H1 (cell line): ENCODE measurements around the gene MMAB. TPM values are rescaled to one million over a fixed set of nuclear protein-coding genes. Genes with fewer than 3 reads are reported as not detected.

Experiments used
- CTCF ChIA-PET: fragments of 300-600 bp; sonication (Branson Sonifier 250); formaldehyde crosslinking; loops from one replicate; lab custom pipeline; 2021; ENCODE audit not compliant: partially characterized antibody; lab: Charles Lee
- POLR2A ChIA-PET: fragments of 300-600 bp; sonication (Branson Sonifier 250); formaldehyde crosslinking; loops from one replicate; lab custom pipeline; 2021; ENCODE audit warnings: inconsistent platforms; ENCODE audit not compliant: partially characterized antibody; lab: Charles Lee
- DNase-seq, 2 experiments: peaks; one replicate each; pipeline versions ENCODE4 v3.0.0 to v3.0.0-alpha.2; 2010 to 2022; ENCODE audit warnings: low spot score in 2 of 2, low read depth in 1 of 2, mixed read lengths in 1 of 2
- FAIRE-seq: peaks from 2 replicates; lab custom pipeline; 2011; peaks lifted over from hg19 to GRCh38; lab: Jason Lieb, UNC
- H2AFZ ChIP-seq: 2 replicates; pipeline ENCODE4 v1.8.1; 2012; ENCODE audit warnings: low read length, inconsistent platforms
- H2AK5ac ChIP-seq: 2 replicates; pipeline ENCODE4 v1.6.1; 2013; ENCODE audit warnings: low read depth, low read length
- H2BK120ac ChIP-seq: replicated peaks from 2 replicates; pipeline ENCODE3; 2013; ENCODE audit warnings: low read depth, low read length, inconsistent platforms
- H2BK12ac ChIP-seq: 2 replicates; pipeline ENCODE4 v1.6.1; 2013; ENCODE audit warnings: low read depth, low read length
- H2BK15ac ChIP-seq: 2 replicates; pipeline ENCODE4 v1.6.1; 2013; ENCODE audit warnings: low read length
- H2BK20ac ChIP-seq: 2 replicates; pipeline ENCODE4 v1.6.1; 2013; ENCODE audit warnings: low read length
- H2BK5ac ChIP-seq: 2 replicates; pipeline ENCODE4 v1.6.1; 2013; ENCODE audit warnings: low read depth, low read length
- H3K14ac ChIP-seq: 2 replicates; pipeline ENCODE4 v1.6.1; 2013; ENCODE audit warnings: inconsistent platforms; ENCODE audit not compliant: insufficient read length
- H3K18ac ChIP-seq: 2 replicates; pipeline ENCODE4 v1.6.1; 2013; ENCODE audit warnings: low read length; ENCODE audit errors: extremely low read depth
- H3K23ac ChIP-seq: 2 replicates; pipeline ENCODE4 v1.6.1; 2013; ENCODE audit warnings: inconsistent platforms; ENCODE audit not compliant: insufficient read length
- H3K23me2 ChIP-seq: 2 replicates; pipeline ENCODE4 v1.6.1; 2013; ENCODE audit warnings: low read depth, low read length
- H3K27ac ChIP-seq: 2 replicates; pipeline ENCODE4 v1.6.1; 2011; ENCODE audit warnings: low read depth, low read length, inconsistent platforms
- H3K27me3 ChIP-seq, 4 experiments: replicated peaks in 1 of 4; 1 replicate in 1 of 4; 2 replicates in 3 of 4; pipeline versions ENCODE4 v1.6.1 to v1.8.1; 2011 to 2013; ENCODE audit warnings: low read length in 3 of 4, mild to moderate bottlenecking in 3 of 4, inconsistent platforms in 2 of 4, mixed read lengths in 2 of 4, moderate library complexity in 1 of 4; ENCODE audit not compliant: control insufficient read depth in 3 of 4, insufficient read depth in 3 of 4; ENCODE audit errors: extremely low read depth in 1 of 4
- H3K36me3 ChIP-seq, 4 experiments: 2 replicates each; pipeline versions ENCODE4 v1.6.1 to v1.8.1; 2011 to 2013; ENCODE audit warnings: mild to moderate bottlenecking in 4 of 4, low read length in 3 of 4, moderate library complexity in 2 of 4, control low read depth in 1 of 4, inconsistent platforms in 1 of 4; ENCODE audit not compliant: insufficient read depth in 4 of 4, control insufficient read depth in 2 of 4
- H3K4ac ChIP-seq: replicated peaks from 2 replicates; pipeline ENCODE3; 2013; ENCODE audit warnings: low read length, low read depth, mixed read lengths, inconsistent platforms; ENCODE audit not compliant: insufficient read length
- H3K4me1 ChIP-seq, 4 experiments: replicated peaks in 1 of 4; 1 replicate in 1 of 4; 2 replicates in 3 of 4; pipeline versions ENCODE4 v1.6.1 to v1.8.1; 2011 to 2013; ENCODE audit warnings: low read length in 3 of 4, inconsistent platforms in 2 of 4, mixed read lengths in 1 of 4; ENCODE audit not compliant: insufficient read depth in 4 of 4, control insufficient read depth in 3 of 4
- H3K4me2 ChIP-seq, 2 experiments: 2 replicates each; pipeline versions ENCODE4 v1.6.1 to v1.8.1; 2011 to 2013; ENCODE audit warnings: low read depth in 2 of 2, low read length in 2 of 2, control low read depth in 1 of 2, inconsistent platforms in 1 of 2, mild to moderate bottlenecking in 1 of 2; ENCODE audit not compliant: insufficient read depth in 1 of 2
- H3K4me3 ChIP-seq, 4 experiments: fragments of 200-600, 300-600 bp in 1 of 4; sonication (generic), shearing (Covaris generic), sonication (Bioruptor Twin) in 1 of 4; 2 replicates each; pipeline versions ENCODE4 v1.5.1 to v1.8.1; 2011 to 2016; ENCODE audit warnings: low read length in 4 of 4, low read depth in 3 of 4, control low read depth in 2 of 4, inconsistent platforms in 2 of 4, mild to moderate bottlenecking in 2 of 4, mixed read lengths in 1 of 4, moderate library complexity in 1 of 4; ENCODE audit not compliant: insufficient read depth in 2 of 4; ENCODE audit errors: extremely low read depth in 1 of 4
- H3K56ac ChIP-seq: replicated peaks from 2 replicates; pipeline ENCODE3; 2013; ENCODE audit warnings: low read depth, mild to moderate bottlenecking, mixed read lengths, low read length, inconsistent platforms; ENCODE audit not compliant: insufficient read length
- H3K79me1 ChIP-seq: 2 replicates; pipeline ENCODE4 v1.6.1; 2013; ENCODE audit warnings: low read depth, low read length, control low read depth
- H3K79me2 ChIP-seq, 2 experiments: 2 replicates each; pipeline versions ENCODE4 v1.6.1 to v1.8.1; 2012 to 2013; ENCODE audit warnings: low read length in 2 of 2, mild to moderate bottlenecking in 2 of 2, inconsistent platforms in 1 of 2; ENCODE audit not compliant: insufficient read depth in 2 of 2, control insufficient read depth in 1 of 2
- H3K9ac ChIP-seq, 4 experiments: replicated peaks in 1 of 4; 1 replicate in 1 of 4; 2 replicates in 3 of 4; pipeline versions ENCODE4 v1.6.1 to v1.8.1; 2011 to 2013; ENCODE audit warnings: low read depth in 3 of 4, low read length in 3 of 4, control low read depth in 2 of 4, mild to moderate bottlenecking in 2 of 4, moderate library complexity in 2 of 4, inconsistent platforms in 1 of 4; ENCODE audit errors: extremely low read depth in 1 of 4
- H3K9me3 ChIP-seq, 2 experiments: 2 replicates each; pipeline versions ENCODE4 v1.6.1 to v1.8.1; 2012 to 2013; ENCODE audit warnings: mild to moderate bottlenecking in 2 of 2, moderate library complexity in 2 of 2, control low read depth in 1 of 2, inconsistent platforms in 1 of 2, low read depth in 1 of 2, low read length in 1 of 2, mixed read lengths in 1 of 2; ENCODE audit not compliant: insufficient read depth in 2 of 2
- H4K20me1 ChIP-seq, 2 experiments: replicated peaks in 1 of 2; 2 replicates each; pipeline versions ENCODE3 to v1.8.1; 2011 to 2013; ENCODE audit warnings: inconsistent platforms in 2 of 2, low read length in 2 of 2, mild to moderate bottlenecking in 1 of 2; ENCODE audit not compliant: insufficient read depth in 2 of 2, control insufficient read depth in 1 of 2
- H4K5ac ChIP-seq: 2 replicates; pipeline ENCODE4 v1.6.1; 2013; ENCODE audit warnings: low read length, low read depth, mixed read lengths, inconsistent platforms; ENCODE audit not compliant: insufficient read length
- H4K8ac ChIP-seq: 2 replicates; pipeline ENCODE4 v1.8.0; 2013; ENCODE audit warnings: mild to moderate bottlenecking, moderate library complexity, low read length, inconsistent platforms; ENCODE audit not compliant: insufficient read depth; ENCODE audit errors: extremely low read depth
- H4K91ac ChIP-seq: replicated peaks from 2 replicates; pipeline ENCODE3; 2013; ENCODE audit warnings: low read length, mixed read lengths, inconsistent platforms; ENCODE audit not compliant: insufficient read length
- KDM1A ChIP-seq: fragments of 200-600, 300-600 bp; sonication (generic); IDR thresholded peaks from 2 replicates; pipeline ENCODE4 v1.7.1; 2016; ENCODE audit warnings: mild to moderate bottlenecking, low read length, borderline replicate concordance
- RNF2 ChIP-seq: fragments of 200-900, 300-1000 bp; sonication (generic); IDR thresholded peaks from 2 replicates; pipeline ENCODE4 v1.7.1; 2016; ENCODE audit warnings: borderline replicate concordance, low read depth, mild to moderate bottlenecking, antibody characterized with exemption, low read length; ENCODE audit not compliant: poor library complexity, severe bottlenecking; ENCODE audit errors: missing control alignments
- WGBS, 2 experiments: shearing (Covaris generic) in 1 of 2; methylation state at CpG; one replicate each; pipeline versions ENCODE4 v1.1.6 to v1.1.7; 2013 to 2015; ENCODE audit warnings: low lambda C conversion rate in 2 of 2, mixed read lengths in 2 of 2, inconsistent platforms in 1 of 2, low coverage in 1 of 2, missing lambda C conversion rate in 1 of 2; ENCODE audit not compliant: insufficient replicate concordance in 2 of 2, insufficient coverage in 1 of 2, insufficient read length in 1 of 2; ENCODE audit errors: extremely low coverage in 1 of 2, missing lambda C conversion rate in 1 of 2; 5-methylcytosine and 5-hydroxymethylcytosine counted together
- polyA plus RNA-seq, 7 experiments: library from polyadenylated mRNA; depleted of rRNA in 3 of 7; stranded (reverse) in 5 of 7; unstranded in 2 of 7; fragments of >200 nt in 5 of 7; fragments of 200-250 nt in 2 of 7; gene quantifications; 1 replicate in 5 of 7; 2 replicates in 1 of 7; 4 replicates in 1 of 7; pipeline versions ENCODE4 v1.2.1 to v1.2.3, GENCODE V29; 2011 to 2013; ENCODE audit warnings: missing spikeins in 2 of 7, mixed read lengths in 2 of 7
- total RNA-seq: library from RNA; stranded (reverse); fragmentation: NEBNext Ultra II Directional; extraction: Animal tissue kit (Norgen Biotek cat#: 25700); gene quantifications from 2 replicates; pipeline ENCODE4 v1.2.1, GENCODE V29; 2021

Gene MMAB
- total and polyA plus RNA-seq, 2 of the 8 experiments (the other 6 are each of a cell fraction or from before 2014, with no cell fraction given), result 12.9 to 18.5 TPM

- no peaks in the 10 kb centered on the region for H3K23me2 ChIP-seq
- H3K9me3 ChIP-seq, result no peaks in the 10 kb centered on the region
- no peak overlapping the region for H2BK20ac ChIP-seq
- H2BK12ac ChIP-seq, result no peak overlapping the region
- ChIA-PET POLR2A (interaction anchor here (1.5 kb wide), 1 partner anchor 95 kb away, joined by 3 read pairs; no protein-coding TSS in a partner anchor), CTCF (interaction anchor here (0.9 to 2.3 kb wide), 6 partner anchors 21 to 153 kb away, joined by 3 to 7 read pairs (median 3); no protein-coding TSS in a partner anchor)
- no peak overlapping the region for H3K23ac ChIP-seq
- H4K20me1 ChIP-seq, result no peaks in the 10 kb centered on the region
- FAIRE-seq (no peak), DNase-seq (no peak)
- H3K36me3 ChIP-seq, result no peaks in the 10 kb centered on the region
- H3K4me1 ChIP-seq, result peaks cover 0 to 4% (median under 1%) of the 10 kb centered on the region in 4 experiments; a peak in 1 of 7 replicates
- WGBS, 2 experiments, result 90% methylated on average over 8 of the region's 8 CpGs; no CpG with 5 or more reads in 1 of the 2 experiments
- no peaks in the 10 kb centered on the region for H3K79me2 ChIP-seq
- no peak overlapping the region for H3K27ac ChIP-seq
- no peak overlapping the region for H2BK120ac ChIP-seq
- H2AK5ac ChIP-seq, result no peak overlapping the region
- no peak overlapping the region for H2BK5ac ChIP-seq
- H4K91ac ChIP-seq, result no peak overlapping the region
- no peak overlapping the region for H4K8ac ChIP-seq
- H2AFZ ChIP-seq, result no peak overlapping the region
- H3K27me3 ChIP-seq, result no peaks in the 10 kb centered on the region; a peak in 1 of 7 replicates
- no peak overlapping the region for H3K4ac ChIP-seq
- no peak overlapping the region for H3K4me2 ChIP-seq
- H3K4me3 ChIP-seq, result no peak overlapping the region
- H3K9ac ChIP-seq, result no peak overlapping the region; a peak in 1 of 7 replicates
- no peak overlapping the region for H3K56ac ChIP-seq
- no peak overlapping the region for H3K14ac ChIP-seq
- no peak overlapping the region for H3K18ac ChIP-seq
- H4K5ac ChIP-seq, result no peak overlapping the region
- H2BK15ac ChIP-seq, result no peak overlapping the region
- 0 out of 2 replicates have a peak, but pooled peaks have one; percentile 40 for TF ChIP-seq KDM1A
- no peak for TF ChIP-seq RNF2
- H3K79me1 ChIP-seq, result no peaks in the 10 kb centered on the region
These were observed 45.8 kb upstream of the MMAB start for GRCh38 chr12:109619002-109619604.
